ENCODE results near the gene ATP8B1. TPM values are rescaled to one million over a fixed set of nuclear protein-coding genes. Genes with fewer than 3 reads are reported as not detected.
A peak's percentile ranks its signal among the peaks of the same experiment; 100 is the strongest.

ATP8B1 gene
- total and polyA plus RNA-seq, 2 experiments from 2014 or later, result 15.8 to 43.9 TPM

DNA sequence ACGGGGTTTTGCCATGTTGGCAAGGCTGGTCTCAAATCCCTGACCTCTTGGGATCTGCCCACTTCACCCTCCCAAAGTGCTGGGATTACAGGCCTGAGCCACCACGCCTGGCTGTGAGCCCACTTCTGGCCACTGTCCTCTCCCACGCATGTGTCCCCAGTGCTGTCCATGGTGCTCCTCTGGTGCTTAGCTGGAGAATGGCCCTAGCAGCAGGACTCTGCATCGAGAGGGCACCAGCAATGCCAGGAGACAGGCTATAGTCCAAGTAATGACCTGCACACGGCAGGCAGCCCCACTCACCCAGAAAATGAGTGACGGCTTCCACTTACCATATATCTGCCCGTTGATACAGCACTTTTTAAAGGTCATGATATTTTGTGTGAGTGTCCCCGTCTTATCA lies 115.1 kb downstream of the ATP8B1 start:
- Histone ChIP-seq H3K27me3 (replicated peaks; ENCODE audit: insufficient read depth) (no peaks in the 10 kb centered on the region), H3K27ac (no peak overlapping the region), H3K79me2 (ENCODE audit: insufficient read depth) (peaks cover 43% of the 10 kb centered on the region), H3K9me3 (ENCODE audit: low read depth) (no peaks in the 10 kb centered on the region), H3K9ac (no peak overlapping the region), H3K4me3 (no peak overlapping the region), H3K9me2 (ENCODE audit: insufficient read depth) (no peaks in the 10 kb centered on the region), H3F3A (ENCODE audit: insufficient read depth) (peaks cover 23% of the 10 kb centered on the region), H4K20me1 (ENCODE audit: insufficient read depth) (no peaks in the 10 kb centered on the region), H3K4me2 (ENCODE audit: unreplicated experiment) (no peak overlapping the region), H3K36me3 (ENCODE audit: low read depth) (peaks cover 64% of the 10 kb centered on the region), H3K4me1 (ENCODE audit: insufficient read depth) (peaks cover 3% of the 10 kb centered on the region), H2AFZ (no peak overlapping the region)
- in situ Hi-C loops (cut with MboI), result no loop called here
- TF ChIP-seq EZH2 (IDR thresholded peaks at IDR 0.05; ENCODE audit: insufficient read depth, poor library complexity, severe bottlenecking), result no peak
- TF ChIP-seq EZH2phosphoT487 (IDR thresholded peaks at IDR 0.05; ENCODE audit: insufficient read depth, low read depth), result no peak
- WGBS, 2 experiments (ENCODE audit: low coverage in 1 of 2, low lambda C conversion rate in 2 of 2, missing lambda C conversion rate in 2 of 2), result 91 to 94% methylated on average over 8 of the region's 8 CpGs
- DNase-seq, result peak; percentile 7

DNA sequence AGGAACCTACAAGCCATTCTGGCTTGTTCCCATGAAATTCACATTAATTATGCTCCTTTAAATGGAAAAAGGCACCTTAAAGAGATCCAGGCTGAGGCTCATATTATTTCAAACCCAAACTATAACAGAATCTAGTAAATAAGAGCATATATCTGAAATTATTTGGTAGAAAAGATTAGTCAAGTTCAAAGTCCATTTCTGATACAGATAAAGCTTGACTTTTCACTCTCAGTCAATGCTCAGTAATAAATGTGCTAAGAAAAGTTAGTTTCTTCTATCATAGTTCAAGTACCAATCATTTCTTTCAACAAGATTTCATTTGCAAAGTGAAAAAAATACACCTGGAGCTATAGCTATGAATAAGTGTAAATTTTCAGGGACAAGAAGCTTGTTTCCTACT lies 119.6 kb downstream of the ATP8B1 start:
- Histone ChIP-seq H3K9me3 (ENCODE audit: low read depth) (no peaks in the 10 kb centered on the region), H3F3A (ENCODE audit: insufficient read depth) (peaks cover 17% of the 10 kb centered on the region), H3K79me2 (ENCODE audit: insufficient read depth) (peaks cover 18% of the 10 kb centered on the region; the same call in 1 of the 2 replicates), H3K9me2 (ENCODE audit: insufficient read depth) (no peaks in the 10 kb centered on the region), H3K27me3 (replicated peaks; ENCODE audit: insufficient read depth) (no peaks in the 10 kb centered on the region), H3K4me2 (ENCODE audit: unreplicated experiment) (no peak overlapping the region), H3K27ac (no peak overlapping the region), H3K4me1 (ENCODE audit: insufficient read depth) (no peaks in the 10 kb centered on the region), H3K9ac (no peak overlapping the region), H3K4me3 (no peak overlapping the region), H4K20me1 (ENCODE audit: insufficient read depth) (no peaks in the 10 kb centered on the region), H2AFZ (no peak overlapping the region), H3K36me3 (ENCODE audit: low read depth) (peaks cover 42% of the 10 kb centered on the region)
- no peak for DNase-seq
- in situ Hi-C loops (cut with MboI), result no loop called here
- TF ChIP-seq EZH2 (IDR thresholded peaks at IDR 0.05; ENCODE audit: insufficient read depth, poor library complexity, severe bottlenecking) (no peak), EZH2phosphoT487 (IDR thresholded peaks at IDR 0.05; ENCODE audit: insufficient read depth, low read depth) (no peak)

GRCh38 chr18:57677262-57678211 lies 125.6 kb downstream of the ATP8B1 start:
- H3K4me2 ChIP-seq (ENCODE audit: unreplicated experiment), result no peak overlapping the region
- H3K79me2 ChIP-seq (ENCODE audit: insufficient read depth), result peaks cover 39% of the 10 kb centered on the region
- TF ChIP-seq EZH2phosphoT487 (IDR thresholded peaks at IDR 0.05; ENCODE audit: insufficient read depth, low read depth) (no peak), EZH2 (IDR thresholded peaks at IDR 0.05; ENCODE audit: insufficient read depth, poor library complexity, severe bottlenecking) (no peak)
- no peaks in the 10 kb centered on the region for H3K4me1 ChIP-seq (ENCODE audit: insufficient read depth)
- H3F3A ChIP-seq (ENCODE audit: insufficient read depth), result peaks cover 6% of the 10 kb centered on the region; the same call in 1 of the 2 replicates
- H3K27me3 ChIP-seq (replicated peaks; ENCODE audit: insufficient read depth), result no peaks in the 10 kb centered on the region
- no peak overlapping the region for H2AFZ ChIP-seq
- no peak overlapping the region for H3K27ac ChIP-seq
- no peaks in the 10 kb centered on the region for H3K9me2 ChIP-seq (ENCODE audit: insufficient read depth)
- peaks cover 48% of the 10 kb centered on the region for H3K36me3 ChIP-seq (ENCODE audit: low read depth)
- H3K4me3 ChIP-seq, result no peak overlapping the region
- no peak overlapping the region for H3K9ac ChIP-seq
- DNase-seq, result no peak
- no peaks in the 10 kb centered on the region for H4K20me1 ChIP-seq (ENCODE audit: insufficient read depth)
- 84 to 85% methylated on average over 10 of the region's 10 CpGs for WGBS, 2 experiments (ENCODE audit: low coverage in 1 of 2, low lambda C conversion rate in 2 of 2, missing lambda C conversion rate in 2 of 2)
- in situ Hi-C loops (cut with MboI), result no loop called here
- H3K9me3 ChIP-seq (ENCODE audit: low read depth), result no peaks in the 10 kb centered on the region

DNA sequence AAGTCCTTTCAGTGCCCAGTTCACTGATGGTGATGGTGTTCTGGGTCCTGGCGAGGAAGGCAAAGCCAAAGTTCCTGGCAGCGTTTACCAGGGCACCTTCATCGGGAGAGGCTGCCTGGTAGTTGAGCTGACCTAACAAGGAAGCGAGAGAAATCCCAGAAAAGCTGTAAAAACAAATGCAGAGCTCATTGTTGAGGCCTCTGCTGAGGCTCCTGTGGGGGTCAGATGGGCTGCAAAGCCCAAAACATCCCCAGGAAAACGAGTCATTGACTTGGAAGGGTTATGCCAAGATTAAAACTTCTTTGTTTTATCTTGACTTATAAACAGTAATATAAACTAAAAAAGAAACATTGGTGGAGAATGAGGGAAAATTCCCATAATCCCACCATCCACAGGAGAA lies 128.2 kb downstream of the ATP8B1 start:
- Histone ChIP-seq H3K36me3 (ENCODE audit: low read depth) (peaks cover 63% of the 10 kb centered on the region), H2AFZ (no peak overlapping the region)

More for the DNA sequence above, 128.2 kb downstream of the ATP8B1 start:
- H4K20me1 ChIP-seq (ENCODE audit: insufficient read depth), result no peaks in the 10 kb centered on the region
- H3K27ac ChIP-seq, result no peak overlapping the region
- H3K9me3 ChIP-seq (ENCODE audit: low read depth), result no peaks in the 10 kb centered on the region
- H3K4me1 ChIP-seq (ENCODE audit: insufficient read depth), result no peaks in the 10 kb centered on the region
- no peak overlapping the region for H3K4me2 ChIP-seq (ENCODE audit: unreplicated experiment)
- WGBS, 2 experiments (ENCODE audit: low coverage in 1 of 2, low lambda C conversion rate in 2 of 2, missing lambda C conversion rate in 2 of 2), result 89 to 92% methylated on average over 5 of the region's 5 CpGs
- DNase-seq, result no peak
- no peaks in the 10 kb centered on the region for H3K9me2 ChIP-seq (ENCODE audit: insufficient read depth)
- H3K79me2 ChIP-seq (ENCODE audit: insufficient read depth), result peaks cover 65% of the 10 kb centered on the region
- in situ Hi-C loops (cut with MboI), result no loop called here
- H3K9ac ChIP-seq, result no peak overlapping the region
- no peaks in the 10 kb centered on the region for H3K27me3 ChIP-seq (replicated peaks; ENCODE audit: insufficient read depth)
- peaks cover 8% of the 10 kb centered on the region; the same call in 1 of the 2 replicates for H3F3A ChIP-seq (ENCODE audit: insufficient read depth)
- H3K4me3 ChIP-seq, result no peak overlapping the region
- TF ChIP-seq EZH2phosphoT487 (IDR thresholded peaks at IDR 0.05; ENCODE audit: insufficient read depth, low read depth) (no peak), EZH2 (IDR thresholded peaks at IDR 0.05; ENCODE audit: insufficient read depth, poor library complexity, severe bottlenecking) (no peak)

All from GM23248 (cell line).